Activated effector memory CD4-positive, alpha-beta T cell treated with anti-CD3 and anti-CD28 coated beads, Interleukin-2, amount 50 U/mL, for 16 hours (primary cell): ENCODE results near the gene UBN1.
"Not testable (repeated sequence)": the region's sequence is repeated elsewhere in the genome, so short reads cannot be mapped to it uniquely, and the experiment has no call there.

ENCODE experiments used
- DNase-seq: peaks from one replicate; pipeline ENCODE4 v3.0.0-alpha.2; 2020

UBN1 gene

DNA sequence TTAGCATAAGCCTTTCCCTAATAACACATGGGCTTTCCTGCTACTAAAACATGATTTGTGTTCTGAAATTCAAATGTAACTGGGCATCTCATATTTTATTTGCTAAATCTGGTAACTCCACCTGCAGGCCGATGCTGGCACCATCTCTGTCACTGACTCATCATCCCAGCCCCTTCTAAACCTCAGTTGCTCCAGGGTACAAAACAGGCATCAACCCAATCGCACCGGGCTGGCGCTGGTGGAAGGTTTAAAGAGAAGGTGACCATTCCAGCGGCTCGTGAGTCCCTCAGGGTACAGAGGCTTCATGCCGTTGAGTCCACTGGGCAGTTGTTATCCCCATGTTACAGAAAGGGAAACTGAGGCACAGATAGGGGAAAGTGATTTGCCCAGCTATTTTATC, 62.5 kb downstream of the UBN1 start:
- DNase-seq = no peak

DNA sequence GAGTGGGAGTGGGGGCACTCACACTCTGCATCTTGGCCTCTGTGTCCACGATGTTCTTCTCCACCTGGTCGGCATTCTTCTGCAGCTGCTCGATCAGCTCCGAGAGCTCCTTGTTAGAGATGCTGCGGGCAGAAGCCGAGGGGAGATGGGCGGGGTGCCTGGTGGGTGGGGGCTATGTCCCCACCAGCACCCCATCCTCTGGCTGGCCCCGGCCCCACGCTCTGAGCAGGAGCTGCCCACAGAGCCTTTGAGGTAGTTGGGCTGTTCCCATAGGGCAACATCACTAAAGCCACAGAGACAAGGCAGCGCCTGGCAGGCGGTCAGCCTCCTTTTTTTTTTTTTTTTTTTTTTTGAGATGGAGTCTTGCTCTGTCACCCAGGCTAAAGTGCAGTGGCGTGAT, 63.5 kb downstream of the UBN1 start:
- DNase-seq = no peak

DNA sequence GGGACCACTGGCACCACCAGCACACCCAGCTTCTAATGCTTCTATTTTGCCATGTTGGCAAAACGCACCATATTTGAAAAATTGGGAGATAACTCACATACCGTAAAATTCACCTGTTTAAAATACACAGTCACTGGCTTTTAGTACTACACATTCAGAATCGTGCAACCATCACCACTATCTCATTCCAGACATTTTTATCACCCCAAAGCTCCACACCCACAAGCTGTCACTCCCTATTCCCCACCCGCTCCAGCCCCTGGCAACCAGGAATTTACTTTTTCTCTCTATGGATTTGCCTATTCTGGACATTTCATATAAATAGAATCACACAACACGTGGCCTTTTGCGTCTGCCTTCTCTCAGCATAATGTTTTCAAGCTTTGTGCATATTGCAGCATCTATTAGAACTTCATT, 64.7 kb downstream of the UBN1 start:
- no peak for DNase-seq

DNA sequence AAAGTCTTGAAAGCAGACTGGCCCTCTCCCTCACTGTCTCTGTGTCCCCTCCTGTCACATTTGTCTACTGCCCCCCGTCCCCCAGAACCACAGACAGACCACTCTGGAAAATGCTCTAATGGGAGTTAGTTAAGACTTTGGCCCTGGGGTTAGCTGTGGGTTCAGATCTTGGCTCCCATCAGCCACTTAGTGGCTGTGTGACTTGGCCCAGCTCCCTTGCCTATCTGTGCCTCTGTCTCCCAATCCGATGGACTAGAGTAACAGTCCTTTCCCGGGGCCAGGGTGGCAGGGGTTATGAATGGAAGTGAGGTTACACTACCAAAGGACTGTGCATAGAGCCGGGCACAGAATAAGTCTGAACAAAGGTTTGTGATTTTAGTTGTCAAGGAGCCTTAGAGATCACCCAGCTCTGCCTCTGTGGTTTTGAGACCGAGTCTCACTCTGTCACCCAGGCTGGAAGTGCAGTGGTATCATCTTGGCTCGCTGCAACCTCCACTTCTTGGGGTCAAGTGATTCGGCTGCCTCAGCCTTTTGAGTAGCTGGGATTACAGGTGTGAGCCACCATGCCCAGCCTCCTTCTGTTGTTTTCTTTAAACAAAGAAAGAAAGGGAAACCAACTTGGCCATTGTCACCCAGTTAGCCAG, 66.0 kb downstream of the UBN1 start:
- DNase-seq = no peak

GRCh38 chr16:4913774-4914525, 66.7 kb downstream of the UBN1 start:
- DNase-seq = no peak

- DNase-seq = no peak
These were observed 67.4 kb downstream of the UBN1 start for GRCh38 chr16:4914528-4915225.

- DNase-seq = no peak
These were observed 68.0 kb downstream of the UBN1 start for GRCh38 chr16:4915226-4915761.

- DNase-seq = no peak
These were observed 69.8 kb downstream of the UBN1 start for GRCh38 chr16:4917117-4917516.

GRCh38 chr16:4918781-4919251, 71.5 kb downstream of the UBN1 start:
- no peak for DNase-seq

DNA sequence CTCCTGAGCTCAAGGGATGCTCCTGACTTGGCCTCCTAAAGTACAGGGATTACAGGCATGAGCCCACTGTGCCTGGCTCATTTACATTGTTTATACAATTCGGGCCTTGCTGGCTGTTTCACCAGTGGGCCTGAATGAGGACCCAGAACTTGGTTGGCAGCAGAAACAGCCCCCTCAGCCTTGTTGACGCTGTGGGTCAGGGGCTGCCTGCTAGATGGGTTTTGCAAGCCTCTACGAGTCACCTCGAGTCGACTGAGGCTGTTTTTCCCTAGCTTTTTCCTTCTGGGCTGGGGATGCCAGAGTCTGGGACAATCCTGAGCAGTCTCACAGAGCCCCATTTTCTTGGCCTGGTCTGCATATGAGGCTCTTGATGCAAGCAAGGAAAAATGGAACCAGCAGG, 73.5 kb downstream of the UBN1 start:
- DNase-seq = no peak

DNA sequence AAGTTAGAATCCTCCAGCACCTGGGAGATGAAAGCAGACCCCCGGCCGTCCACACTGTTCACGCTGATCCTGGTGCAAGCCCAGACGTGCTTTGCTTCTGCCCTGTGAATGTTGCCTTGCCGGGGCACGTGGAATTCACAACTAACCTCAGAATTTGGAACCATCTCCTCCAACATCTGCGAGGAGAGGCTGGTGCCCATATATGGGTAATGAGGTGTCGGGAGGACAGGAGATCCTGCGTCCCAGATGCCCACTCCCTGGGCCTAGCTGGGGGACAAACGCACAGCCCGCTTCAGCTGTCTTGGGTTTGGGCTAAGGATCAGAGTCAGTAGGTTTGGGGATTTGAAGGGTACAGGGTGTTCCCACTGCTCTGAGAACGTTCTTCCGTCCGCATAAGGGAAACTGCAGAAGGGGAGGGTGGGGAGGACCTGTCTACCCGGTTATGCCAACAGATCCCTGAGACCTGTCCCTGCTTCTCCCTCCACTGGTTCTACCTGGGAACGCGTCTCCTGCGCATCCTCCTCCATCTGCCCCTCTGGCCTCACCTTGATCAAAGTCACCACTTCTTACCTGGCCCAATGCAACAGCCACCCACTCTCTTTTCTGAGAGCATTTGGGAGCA, 75.6 kb downstream of the UBN1 start:
- no peak for DNase-seq

DNA sequence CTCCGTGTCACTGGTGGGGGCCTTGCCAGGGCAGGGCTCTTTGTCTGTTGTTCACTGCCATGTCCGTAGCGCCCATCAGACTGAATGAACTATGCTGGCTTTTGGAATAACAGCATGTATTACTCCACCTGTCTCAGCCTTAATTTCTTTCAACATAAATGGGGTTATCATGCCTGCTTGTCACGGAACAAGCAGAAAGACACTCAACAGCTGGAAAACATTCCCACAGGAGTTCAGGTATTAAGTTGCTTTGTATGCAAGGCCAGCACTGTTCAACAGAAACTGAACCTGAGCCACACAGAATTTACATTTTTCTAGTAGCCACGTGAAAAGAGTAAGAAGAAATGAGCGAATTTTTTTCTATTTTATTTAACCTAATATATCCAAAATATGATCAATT, 76.6 kb downstream of the UBN1 start:
- no peak for DNase-seq

DNA sequence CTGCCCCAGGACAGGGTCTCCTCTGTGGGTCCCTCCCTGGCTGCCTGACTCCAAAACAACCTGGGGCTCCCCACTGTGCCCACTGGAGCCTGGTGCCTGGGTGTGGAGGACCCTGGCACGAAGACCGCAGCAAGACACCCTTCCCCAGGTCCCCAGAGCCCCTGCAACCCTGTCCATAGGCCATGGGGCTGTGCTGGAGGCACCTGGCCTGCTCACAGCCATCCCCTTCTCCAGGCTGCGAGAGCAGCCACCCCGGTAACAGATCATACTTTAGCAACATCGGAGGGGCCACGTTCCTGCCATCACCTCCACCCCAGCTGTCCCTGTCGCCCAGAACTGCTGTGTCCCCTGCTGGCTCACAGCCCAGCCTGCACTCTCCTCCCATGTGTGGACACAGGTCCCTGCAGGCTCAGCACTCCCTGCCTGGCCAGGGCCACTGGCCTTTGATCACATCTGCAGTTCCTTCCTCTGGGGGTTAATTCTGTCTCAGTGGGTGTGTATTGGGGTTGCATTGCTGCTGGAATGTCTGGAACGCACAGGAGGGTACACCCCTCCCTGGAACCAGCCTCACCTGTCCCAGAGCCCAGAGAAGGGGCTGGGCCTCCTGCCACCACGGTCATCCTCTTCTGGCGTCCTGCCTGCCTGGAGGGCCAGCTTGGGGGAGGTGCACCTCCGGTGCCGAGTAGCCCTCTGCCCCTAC, 77.5 kb downstream of the UBN1 start:
- no peak for DNase-seq

GRCh38 chr16:4925293-4925607, 78.0 kb downstream of the UBN1 start:
- DNase-seq = no peak

DNA sequence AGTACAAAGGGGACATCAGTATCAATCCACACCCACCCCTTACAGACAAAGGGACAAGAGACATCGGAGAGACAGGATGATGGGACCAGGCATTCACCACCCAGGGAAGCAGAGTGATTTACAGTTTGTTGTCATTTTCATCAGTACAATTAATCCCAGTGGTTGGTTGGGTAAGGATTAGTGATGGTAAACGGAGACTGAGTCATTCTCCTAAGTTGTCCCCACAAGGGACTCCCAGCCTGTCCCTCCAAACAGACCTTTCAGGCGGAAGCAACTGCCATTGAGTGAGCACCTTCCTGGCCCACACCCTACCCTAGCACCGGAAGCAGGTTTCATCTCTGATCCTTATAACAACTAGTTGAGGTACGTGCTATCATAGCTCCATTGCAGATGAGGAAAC, 78.5 kb downstream of the UBN1 start:
- no peak for DNase-seq

DNA sequence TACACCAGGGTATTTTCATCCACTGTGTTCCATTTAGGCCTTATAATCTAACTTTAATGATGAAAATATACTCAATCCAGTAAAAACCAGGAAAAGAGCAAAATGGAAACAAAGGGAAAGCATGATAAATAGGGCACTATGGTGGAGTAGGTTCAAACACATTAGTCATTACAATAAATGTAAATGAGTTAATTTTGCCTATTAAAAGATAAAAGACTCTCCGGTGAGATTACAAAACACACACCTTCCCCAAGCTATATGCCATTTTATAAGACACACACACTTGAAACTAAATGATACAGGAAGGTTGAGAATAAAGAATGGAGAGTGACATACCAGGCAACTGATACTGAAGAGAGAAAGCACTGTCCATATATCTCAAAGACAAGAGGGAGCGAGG, 79.6 kb downstream of the UBN1 start:
- no peak for DNase-seq

DNA sequence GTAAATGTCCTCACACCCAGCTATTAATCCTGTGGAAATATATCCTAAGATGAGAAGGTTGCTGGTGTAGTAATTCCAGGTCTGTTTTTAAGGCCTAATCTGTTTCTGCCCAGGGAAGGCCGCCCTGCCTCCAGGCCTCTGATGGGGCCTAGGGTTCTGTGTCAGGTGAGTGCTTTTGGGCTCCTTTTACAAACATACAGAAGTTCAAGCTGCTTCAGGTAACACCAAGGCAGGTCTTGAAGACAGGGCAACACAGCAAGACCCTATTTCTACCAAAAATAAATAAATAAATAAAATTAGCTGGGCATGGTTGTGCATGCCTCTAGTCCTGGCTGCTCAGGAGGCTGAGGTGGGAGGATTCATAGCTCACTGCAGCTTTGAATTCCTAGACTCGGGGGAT, 80.4 kb downstream of the UBN1 start:
- no peak for DNase-seq

DNA sequence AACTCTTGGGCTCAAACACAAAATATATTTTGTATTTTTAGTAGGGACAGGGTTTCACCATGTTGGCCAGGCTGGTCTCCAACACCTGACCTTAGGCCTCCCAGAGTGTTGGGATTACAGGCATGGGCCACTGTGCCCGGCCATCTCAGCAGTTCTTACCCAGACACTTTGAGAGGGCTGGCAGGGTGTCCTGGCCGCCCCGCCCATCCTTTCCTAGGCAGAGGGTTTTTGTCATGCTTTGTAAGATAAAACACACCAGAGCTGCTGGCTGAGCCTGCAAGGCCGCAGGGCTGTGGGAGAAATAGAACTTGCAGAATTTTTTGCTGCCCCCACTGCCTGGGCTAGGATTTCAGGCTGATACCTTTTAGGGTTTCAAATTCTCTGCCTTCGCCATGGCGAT, 80.9 kb downstream of the UBN1 start:
- DNase-seq = no peak

DNA sequence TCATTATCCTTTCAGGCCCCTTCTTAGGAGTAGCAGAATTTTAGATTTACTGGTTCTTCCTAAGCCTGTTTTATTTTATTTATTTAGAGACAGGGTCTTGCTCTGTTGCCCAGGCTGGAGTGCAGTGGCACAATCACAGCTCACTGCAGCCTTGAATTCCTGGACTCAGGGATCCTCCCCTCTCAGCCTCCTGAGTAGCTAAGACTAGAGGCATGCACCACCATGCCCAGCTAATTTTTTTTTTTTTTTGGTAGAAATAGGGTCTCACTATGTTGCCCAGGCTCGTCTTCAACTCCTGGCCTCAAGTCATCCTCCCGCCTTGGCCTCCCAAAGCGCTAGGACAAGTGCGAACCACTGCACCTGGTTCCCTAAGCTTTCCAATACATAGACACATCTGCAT, 82.3 kb downstream of the UBN1 start:
- DNase-seq = not testable (repeated sequence)

- no peak for DNase-seq
These were observed 84.1 kb downstream of the UBN1 start for GRCh38 chr16:4931381-4931780.
